Epidermal melanocyte (primary cell): Measurements from ENCODE around the gene GRN.
"Not testable (repeated sequence)": the region's sequence is repeated elsewhere in the genome, so short reads cannot be mapped to it uniquely, and the experiment has no call there.

Experiments
- DNase-seq: peaks from one replicate; pipeline ENCODE4 v3.0.0; 2011; ENCODE audit warnings: low spot score; ENCODE audit not compliant: insufficient read length

Gene GRN

DNA sequence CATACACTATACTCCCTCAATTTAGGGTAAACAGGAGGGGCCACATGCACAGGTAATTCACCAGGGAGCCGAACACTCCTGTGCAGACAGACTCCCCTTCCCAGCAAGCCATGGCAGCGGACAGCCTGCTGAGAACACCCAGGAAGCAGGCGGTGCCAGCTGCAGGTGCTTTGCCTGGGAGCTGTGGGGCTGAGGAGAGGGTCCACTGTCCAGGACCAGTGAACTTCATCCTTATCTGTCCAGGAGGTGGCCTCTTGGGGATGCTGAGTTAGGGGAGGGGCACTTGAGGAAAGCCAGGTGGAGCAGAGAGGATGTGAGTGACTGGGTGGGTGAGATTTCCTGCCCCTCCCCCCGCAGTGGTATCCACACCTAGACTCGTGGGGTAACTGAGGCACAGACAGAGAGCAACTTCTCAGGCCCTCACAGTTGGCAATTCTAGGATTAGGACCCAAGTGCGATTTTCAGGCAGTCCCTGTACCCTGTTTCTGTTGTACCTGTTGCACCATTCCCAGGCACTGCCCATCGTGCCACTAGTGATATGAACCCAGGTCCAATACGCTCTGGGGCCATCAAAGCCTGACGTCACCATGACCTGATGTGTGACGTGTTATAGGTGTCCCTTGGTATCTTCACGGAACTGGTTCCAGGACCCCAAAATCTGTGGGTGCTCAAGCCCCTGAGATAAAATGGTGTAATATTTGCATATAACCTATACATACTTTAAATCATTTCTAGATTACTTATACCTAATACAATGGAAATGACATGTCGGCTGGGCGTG lies 1.2 kb downstream of the GRN start:
- no peak for DNase-seq

DNA sequence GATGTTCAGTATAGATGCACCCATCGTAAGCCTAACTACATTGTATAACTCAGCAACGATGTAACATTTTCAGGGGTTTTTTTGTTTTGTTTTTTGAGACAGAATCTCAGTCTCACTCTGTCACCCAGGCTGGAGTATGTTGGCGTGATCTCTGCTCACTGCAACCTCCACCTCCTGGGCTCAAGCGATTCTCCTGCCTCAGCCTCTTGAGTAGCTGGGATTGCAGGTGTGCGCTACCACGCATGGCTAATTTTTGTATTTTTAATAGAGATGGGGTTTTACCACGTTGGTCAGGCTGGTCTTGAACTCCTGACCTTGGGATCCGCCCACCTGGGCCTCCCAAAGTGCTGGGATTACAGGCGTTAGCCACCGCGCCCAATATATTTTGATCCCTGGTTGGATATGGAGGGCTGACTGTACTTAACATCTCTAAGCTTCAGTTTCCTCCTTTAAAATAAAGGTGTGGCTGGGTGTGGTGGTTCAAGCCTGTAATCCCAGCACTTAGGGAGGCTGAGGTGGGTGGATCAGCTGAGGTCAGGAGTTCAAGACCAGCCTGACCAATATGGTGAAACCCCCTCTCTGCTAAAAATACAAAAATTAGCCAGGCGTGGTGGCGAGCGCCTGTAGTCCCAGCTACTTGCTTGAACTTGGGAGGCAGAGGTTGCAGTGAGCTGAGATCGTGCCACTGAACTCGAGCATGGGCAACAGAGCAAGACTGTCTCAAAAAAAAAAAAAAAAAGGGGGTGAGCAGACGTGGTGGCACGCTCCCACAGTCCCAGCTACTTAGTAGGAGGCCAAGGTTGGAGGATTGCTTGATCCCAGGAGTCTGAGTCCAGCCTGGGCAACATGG lies 2.3 kb downstream of the GRN start:
- DNase-seq, result not testable (repeated sequence)

DNA sequence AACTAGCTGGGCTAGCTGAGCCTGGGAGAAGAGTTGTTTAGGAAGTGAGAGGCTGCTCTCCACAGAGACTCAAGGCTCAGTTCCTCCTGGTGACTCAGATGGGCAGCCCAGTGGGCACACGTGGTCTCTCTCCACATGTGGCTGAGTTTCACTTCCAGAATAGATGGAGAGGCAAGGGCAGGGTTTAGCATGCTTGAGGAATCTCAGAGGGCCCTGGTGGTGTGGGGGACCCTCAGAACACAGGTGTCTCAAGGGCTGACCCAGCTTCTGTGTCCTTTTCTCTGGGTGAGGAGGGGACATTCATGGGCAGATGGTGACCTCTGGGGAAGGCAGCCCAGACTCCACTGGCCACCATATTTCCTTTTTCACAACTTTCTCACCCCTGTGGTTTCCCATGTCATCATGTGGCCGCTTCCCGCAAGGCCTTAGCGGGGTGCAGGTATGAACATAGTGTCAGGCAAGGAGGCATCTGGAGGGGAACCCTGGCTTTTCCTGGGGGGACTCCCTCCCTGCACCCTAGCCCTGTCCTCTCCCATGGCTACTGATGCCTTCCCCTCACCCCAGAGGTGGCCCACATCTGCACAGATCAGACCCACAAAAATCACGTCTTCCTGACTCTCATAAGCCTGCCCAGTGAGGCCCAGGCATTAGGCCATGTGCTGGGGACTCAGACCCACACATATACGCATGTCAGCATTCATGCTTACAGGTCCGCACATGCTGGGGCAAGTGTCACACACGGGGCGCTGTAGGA lies 3.3 kb downstream of the GRN start:
- no peak for DNase-seq

DNA sequence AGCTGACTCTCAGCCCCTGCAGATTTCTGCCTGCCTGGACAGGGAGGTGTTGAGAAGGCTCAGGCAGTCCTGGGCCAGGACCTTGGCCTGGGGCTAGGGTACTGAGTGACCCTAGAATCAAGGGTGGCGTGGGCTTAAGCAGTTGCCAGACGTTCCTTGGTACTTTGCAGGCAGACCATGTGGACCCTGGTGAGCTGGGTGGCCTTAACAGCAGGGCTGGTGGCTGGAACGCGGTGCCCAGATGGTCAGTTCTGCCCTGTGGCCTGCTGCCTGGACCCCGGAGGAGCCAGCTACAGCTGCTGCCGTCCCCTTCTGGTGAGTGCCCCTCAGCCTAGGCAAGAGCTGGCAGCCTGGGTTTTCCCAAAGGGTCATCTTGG lies 3.9 kb downstream of the GRN start:
- peak; percentile 8 for DNase-seq

DNA sequence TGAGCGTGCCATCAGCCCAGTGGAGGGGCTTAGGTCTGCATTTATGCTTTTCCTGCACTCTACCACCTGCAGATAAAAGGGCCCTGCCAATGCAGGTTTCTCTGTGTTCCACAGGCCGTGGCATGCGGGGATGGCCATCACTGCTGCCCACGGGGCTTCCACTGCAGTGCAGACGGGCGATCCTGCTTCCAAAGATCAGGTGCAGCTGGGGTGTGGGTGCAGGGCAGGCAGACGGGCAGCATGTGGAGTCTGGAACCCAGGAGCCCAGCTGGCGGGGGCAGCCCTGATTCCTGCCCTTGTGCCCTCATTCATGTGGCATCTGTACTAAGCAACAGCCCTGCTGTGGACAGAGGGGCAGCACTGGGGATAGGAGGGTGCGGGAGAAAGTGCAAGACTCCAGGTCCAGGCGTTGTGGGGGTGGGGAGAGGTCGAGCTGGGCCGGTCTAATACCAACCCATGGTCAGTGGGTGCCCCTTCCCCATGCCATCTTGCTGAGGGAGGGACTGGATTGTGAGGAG lies 4.5 kb downstream of the GRN start:
- DNase-seq, result peak; percentile 13

DNA sequence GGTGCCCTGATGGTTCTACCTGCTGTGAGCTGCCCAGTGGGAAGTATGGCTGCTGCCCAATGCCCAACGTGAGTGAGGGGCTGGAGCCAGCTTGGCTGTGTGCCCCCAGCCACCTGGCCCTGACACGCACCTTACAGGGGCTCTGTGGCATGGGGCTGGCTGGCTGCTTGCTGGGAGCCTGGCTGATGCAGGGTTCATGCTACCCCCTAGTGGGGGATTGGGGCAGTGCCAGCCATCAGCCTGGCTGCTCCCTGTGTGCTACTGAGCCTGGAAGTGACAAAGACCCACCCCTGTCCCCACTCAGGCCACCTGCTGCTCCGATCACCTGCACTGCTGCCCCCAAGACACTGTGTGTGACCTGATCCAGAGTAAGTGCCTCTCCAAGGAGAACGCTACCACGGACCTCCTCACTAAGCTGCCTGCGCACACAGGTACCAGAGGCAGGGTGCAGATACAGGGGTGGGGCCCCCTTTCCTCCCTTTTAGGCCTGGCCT lies 5.7 kb downstream of the GRN start:
- peak; percentile 86 for DNase-seq

DNA sequence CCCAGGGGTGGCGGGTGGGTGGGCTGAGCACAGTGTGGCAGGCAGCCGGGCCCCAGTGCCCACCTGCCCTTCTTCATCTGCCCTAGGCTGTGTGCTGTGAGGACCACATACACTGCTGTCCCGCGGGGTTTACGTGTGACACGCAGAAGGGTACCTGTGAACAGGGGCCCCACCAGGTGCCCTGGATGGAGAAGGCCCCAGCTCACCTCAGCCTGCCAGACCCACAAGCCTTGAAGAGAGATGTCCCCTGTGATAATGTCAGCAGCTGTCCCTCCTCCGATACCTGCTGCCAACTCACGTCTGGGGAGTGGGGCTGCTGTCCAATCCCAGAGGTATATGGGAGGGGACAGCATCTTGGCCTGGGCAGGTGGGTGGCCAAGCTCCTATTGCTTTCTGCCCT lies 6.4 kb downstream of the GRN start:
- DNase-seq, result peak; percentile 7

DNA sequence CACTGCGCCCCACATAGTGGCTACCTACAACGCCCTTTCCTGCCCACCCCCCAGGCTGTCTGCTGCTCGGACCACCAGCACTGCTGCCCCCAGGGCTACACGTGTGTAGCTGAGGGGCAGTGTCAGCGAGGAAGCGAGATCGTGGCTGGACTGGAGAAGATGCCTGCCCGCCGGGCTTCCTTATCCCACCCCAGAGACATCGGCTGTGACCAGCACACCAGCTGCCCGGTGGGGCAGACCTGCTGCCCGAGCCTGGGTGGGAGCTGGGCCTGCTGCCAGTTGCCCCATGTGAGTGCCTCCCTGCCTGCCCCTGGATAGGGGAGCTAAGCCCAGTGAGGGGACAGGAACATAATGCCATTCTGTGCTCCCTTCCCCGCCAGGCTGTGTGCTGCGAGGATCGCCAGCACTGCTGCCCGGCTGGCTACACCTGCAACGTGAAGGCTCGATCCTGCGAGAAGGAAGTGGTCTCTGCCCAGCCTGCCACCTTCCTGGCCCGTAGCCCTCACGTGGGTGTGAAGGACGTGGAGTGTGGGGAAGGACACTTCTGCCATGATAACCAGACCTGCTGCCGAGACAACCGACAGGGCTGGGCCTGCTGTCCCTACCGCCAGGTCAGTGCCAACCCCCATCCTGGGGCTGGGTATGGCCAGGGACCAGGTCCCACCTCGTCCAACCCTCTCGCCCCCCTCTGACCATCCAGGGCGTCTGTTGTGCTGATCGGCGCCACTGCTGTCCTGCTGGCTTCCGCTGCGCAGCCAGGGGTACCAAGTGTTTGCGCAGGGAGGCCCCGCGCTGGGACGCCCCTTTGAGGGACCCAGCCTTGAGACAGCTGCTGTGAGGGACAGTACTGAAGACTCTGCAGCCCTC lies 7.1 kb downstream of the GRN start:
- peak; percentile 16 for DNase-seq

DNA sequence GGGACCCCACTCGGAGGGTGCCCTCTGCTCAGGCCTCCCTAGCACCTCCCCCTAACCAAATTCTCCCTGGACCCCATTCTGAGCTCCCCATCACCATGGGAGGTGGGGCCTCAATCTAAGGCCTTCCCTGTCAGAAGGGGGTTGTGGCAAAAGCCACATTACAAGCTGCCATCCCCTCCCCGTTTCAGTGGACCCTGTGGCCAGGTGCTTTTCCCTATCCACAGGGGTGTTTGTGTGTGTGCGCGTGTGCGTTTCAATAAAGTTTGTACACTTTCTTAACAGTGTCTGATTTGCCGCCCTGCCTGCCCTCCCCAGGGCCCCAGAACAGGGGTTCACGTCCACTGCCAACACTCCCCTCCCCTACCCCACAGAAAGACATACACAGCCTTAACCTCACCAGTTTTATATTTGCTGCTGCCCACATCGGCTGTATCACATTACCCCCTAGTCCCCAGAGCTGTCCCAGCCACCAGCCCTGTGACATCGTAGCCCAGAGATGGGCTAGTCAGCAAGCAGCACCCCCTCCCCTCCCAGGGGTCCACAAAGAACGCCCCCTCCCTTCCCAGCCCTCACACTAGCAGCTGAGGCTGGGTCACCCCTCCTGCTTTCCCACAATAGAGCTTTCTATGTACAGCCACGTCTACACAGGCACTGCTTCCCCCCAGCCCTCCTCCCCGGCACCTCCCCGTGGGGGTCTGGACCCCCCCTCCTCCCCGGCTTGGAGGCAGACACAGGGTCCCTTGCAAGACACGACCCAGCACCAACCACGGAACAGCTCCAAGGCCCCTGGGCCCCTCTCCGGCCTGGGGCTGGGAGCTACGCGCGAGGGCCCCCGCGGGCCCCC lies 7.9 kb downstream of the GRN start:
- peak; percentile 14 for DNase-seq

DNA sequence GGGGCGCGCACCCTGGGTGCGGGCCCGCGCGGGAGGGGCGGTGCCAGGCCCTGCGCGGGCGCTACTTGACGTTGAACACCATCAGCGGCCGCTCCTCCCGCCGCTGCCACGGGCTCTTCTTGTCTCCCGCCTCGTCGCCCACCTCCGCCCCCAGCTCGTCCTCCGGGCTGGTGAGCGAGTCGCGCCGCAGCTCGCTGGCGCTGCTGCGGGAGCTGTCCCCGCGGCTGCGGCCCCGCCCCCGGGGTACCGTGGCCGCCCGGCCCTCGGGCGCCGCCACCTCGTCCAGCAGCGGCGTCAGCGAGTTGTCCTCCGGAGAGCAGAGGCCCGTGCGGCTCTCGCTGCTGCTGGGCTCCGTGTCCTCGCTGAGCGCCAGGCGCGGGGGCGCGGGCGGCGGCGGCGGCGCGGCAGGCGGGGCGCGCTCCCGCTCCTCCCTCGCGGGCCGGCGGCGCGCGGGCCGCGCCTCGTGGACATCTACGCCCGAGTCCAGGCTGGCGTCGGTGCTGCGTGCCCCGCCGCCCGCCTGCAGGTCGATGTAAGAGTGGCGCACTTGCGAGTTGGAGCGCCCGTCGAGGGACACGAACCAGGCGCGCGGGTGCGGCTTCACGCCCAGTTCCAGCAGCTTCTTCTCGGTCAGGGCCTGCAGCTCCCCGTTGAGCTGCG lies 8.7 kb downstream of the GRN start:
- DNase-seq, result peak; percentile 15

DNA sequence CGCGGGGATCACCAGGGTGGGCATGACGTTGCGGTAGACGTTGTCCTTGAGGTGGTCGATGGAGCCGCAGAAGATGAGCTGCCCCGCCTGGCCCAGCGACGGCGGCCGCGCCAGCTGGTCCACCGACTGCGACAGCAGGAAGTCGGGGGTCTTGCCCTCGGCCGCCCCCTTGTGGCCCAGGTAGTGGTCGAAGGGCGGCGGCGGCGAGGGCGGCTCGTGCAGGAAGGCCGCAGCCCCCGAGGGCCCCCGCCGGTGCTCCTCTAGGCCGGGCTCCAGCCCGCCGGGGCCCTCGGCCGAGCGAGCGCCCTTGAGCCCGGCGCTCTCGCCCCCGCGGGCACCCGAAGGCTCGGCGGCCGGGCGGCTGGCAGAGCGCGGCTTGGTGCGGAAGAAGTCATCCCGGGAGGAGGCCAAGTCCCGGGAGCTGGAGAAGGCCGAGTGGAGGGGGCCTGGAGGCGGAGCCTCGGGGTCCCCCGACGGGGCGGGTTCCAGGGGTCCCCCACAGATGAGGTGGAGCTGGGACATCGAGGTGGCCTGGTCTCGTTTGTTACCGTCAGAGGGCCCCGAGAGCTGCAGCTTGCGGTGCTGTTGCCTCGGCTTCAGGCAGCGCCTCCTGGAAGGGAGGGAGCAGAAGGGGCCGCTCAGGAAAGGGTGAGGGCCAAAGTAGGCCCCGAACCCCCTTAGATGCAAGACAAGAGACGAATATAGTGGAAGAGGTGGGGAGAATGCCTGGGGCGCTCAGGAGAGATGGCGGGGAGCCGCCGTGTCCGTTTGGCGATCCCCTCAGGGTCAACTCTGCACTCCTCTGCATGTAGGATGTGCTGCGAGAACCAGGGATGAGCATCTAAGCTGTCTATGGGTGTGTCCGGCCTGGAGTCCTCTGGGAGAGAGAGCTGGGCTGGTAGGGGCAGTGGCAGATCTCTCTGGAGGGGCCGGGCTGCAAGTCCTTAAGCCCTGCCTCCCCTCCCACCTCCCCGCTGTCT lies 9.8 kb downstream of the GRN start:
- peak; percentile 20 for DNase-seq

DNA sequence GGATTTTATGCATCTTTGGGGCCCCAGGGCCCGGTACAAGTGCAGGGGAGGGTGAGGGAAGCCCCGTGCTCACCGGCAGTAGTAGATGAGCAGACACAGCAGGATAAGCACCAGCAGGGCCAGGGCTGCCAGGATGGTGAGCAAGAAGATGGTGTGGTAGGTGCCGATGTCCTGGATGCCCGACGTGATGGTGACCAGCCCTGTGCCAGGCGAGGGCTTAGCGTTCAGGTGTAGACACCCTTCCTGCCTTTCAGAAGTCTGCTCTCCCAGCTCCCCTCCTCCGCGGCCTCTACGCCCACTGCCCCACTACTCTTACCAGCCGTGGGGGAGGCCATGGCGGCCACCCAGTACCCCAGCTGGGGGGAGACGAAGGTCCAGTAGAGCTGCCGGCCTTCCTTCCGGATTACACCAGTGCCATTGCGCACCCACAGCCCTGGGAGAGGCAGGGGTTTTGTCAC lies 10.6 kb downstream of the GRN start:
- peak; percentile 4 for DNase-seq

DNA sequence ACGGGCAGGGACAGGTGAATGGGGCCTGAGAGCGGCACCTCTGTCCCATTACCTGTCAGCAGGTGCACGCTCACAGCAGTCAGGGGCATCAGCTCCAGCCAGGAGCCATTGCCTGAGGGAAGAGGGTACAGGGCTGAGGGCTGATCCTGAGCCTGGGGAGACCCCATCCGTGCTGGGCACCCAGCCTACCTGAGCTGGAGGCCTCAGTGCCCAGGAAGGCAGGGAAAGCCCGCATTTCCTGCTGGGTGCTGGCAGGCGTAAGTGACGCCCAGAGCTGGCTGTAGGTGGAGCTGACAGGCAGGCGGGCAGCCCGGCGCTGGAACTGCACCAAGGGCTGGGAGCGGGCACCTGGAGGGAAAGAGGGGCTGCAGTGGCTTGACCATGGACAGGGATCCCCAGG lies 11.1 kb downstream of the GRN start:
- peak; percentile 15 for DNase-seq

DNA sequence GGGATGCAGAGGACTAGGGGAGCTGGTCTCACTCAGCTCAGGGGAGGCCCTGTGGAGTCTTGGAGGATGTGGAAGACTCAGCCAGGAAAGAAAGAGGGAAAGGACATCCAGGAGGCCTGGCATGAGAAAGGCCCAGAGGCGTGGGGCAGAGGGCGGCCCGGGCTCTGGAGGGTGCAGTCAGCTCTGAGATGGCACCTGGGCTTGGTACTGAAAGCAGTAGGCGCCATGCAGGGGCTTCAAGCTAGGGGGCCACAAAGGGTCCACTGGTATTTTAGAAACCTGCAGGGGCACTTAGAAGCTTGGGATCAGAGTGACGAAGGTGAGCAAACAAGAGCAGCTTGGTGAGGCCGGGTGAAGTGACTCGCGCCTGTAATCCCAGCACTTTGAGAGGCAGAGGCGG lies 13.0 kb downstream of the GRN start:
- DNase-seq, result peak; percentile 14

DNA sequence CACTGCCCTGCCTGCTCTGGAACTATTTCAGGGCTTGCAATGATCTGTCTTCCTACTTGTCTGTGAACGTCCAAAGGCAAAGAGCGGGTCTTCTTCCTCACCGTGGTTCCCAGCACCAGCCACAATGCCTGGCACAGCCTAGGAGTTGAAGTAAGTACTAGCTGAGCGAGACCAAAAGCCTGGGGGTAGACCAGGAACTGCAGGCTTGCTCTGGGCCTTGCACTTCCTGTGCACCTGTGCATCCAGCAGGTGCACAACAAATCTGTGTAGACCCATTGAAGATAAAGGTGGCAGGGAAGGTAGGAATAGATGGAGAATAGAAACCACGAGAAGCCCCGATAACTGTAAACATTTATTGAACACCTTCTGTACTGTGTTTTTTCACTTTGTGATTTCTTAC lies 13.9 kb downstream of the GRN start:
- DNase-seq, result peak; percentile 5

DNA sequence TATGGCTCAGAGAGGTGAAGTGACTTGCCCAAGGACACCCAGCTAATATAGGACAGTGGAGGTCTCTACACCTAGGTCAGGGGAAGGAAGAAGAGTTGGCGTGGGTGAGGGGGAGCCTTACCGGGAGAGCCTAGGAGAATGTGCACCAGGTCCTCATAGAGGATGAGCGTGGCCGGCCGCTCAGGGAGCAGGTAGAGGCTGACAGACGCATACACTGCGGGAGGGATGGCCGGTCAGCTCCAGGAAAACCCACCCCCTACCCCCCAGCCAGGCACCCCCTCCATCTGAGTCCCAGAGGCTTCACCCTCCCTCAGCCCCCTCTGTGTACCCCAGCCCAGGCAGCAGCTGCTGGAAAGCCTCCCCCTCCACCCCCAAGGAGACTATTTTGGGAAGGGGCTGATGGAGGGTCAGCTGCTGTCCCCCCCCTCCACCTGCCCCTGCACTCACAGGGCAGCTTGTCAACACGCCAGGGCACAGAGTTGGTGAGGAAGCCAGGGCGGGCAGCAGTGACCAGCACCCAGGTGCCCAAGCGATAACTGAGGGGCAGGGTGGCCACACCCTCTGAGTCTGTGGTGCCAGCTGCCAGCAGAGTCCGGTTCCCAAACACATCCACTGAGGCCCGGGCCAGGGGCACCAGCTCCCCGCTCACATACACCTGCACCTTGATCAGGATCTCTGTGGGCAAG lies 14.5 kb downstream of the GRN start:
- DNase-seq, result peak; percentile 9

DNA sequence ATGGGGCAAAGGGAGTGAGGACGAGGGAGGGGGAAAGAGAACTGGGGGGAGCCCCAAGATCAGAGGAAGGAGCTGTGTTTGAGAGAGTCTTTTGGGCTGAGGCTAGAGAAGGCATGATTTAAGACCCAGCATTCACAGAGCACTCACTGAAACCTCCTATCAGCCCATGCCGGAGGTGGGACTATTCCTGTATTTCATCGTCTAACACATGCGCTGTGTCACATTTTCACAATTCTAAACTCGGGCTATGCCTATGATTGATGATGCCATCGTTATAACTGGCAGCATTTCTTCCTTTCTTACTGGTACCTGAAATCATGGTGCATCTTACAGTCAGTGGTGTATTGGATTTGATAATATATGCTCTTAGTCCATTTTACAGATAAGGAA lies 15.0 kb downstream of the GRN start:
- DNase-seq, result peak; percentile 19
